22Rv1 (cell line): ENCODE data around the gene ZCCHC17.

Experiments
- H3K27ac ChIP-seq: fragments of 450-650 bp; 2 replicates; pipeline ENCODE4 v1.5.1; 2017
- ZFX ChIP-seq: fragments of 450-650 bp; IDR thresholded peaks from 2 replicates; pipeline ENCODE4 v1.6.1; 2017; ENCODE audit warnings: antibody characterized with exemption, borderline replicate concordance
- TF ChIP-seq, protein P1 (sequence below): fragments of 450-650 bp; IDR thresholded peaks from 2 replicates; pipeline ENCODE4 v1.5.1; 2017; ENCODE audit warnings: mild to moderate bottlenecking

ZCCHC17 gene

DNA sequence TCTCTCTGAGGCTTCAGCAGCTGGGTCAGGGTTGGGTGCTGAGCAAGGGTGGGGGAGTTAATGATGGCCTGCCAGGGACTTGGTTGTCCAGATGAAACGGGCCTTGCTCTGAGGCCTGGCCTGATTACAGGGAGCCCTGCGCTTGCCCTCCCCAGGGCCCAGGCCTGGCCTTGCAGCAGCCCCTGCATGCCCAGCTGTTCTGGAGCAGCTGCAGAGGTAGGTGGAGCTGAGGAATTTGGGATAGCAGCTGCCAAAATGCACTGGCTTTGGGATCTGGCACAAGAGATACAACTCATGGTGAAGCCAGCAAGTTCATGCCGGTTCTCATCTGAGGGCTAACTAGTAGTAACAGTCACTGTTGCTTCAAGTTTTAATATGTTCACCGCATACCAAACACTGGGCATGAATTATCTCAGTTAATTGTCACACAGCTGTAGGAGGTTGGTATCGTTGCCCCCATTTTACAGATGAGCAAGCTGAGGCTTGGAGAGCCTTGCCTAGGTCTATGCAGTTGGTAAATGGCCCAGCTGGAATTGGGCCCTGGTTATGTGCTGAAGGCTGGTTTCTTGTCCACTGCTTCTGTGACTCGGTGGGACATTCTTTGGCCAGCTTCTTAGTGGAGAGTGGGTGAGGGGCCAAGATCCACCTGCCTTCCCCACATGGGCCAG, 108.9 kb downstream of the ZCCHC17 start:
- TF ChIP-seq ZFX, result no peak
- TF ChIP-seq, protein P1, sequence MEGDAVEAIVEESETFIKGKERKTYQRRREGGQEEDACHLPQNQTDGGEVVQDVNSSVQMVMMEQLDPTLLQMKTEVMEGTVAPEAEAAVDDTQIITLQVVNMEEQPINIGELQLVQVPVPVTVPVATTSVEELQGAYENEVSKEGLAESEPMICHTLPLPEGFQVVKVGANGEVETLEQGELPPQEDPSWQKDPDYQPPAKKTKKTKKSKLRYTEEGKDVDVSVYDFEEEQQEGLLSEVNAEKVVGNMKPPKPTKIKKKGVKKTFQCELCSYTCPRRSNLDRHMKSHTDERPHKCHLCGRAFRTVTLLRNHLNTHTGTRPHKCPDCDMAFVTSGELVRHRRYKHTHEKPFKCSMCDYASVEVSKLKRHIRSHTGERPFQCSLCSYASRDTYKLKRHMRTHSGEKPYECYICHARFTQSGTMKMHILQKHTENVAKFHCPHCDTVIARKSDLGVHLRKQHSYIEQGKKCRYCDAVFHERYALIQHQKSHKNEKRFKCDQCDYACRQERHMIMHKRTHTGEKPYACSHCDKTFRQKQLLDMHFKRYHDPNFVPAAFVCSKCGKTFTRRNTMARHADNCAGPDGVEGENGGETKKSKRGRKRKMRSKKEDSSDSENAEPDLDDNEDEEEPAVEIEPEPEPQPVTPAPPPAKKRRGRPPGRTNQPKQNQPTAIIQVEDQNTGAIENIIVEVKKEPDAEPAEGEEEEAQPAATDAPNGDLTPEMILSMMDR, result no peak

DNA sequence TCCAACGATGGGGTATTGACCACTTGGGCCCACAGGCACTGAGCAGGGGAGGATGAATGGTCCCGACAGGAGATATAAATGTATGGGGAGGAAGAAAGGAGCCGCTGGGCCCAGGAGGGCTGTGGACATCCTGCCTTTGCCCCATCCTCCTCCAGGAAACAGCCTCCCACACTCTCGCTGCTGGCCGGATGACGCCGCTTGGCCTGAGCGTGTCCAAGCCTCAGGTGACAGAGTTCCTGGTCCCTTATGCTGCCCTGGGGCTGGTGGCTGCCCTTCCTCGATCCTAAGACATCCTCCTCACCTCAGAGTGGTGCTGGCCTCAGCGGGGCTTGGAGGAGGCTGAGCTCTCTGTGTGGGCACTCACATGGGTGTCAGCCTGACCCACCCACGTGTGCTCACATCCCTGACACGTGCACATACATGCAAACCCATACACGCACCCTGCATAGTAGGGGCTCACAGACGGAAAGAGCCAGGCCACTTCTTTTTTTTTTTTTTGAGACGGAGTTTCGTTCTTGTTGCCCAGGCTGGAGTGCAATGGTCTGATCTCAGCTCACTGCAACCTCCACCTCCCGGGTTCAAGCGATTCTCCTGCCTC, 110.3 kb downstream of the ZCCHC17 start:
- no peak overlapping the region for H3K27ac ChIP-seq
- TF ChIP-seq, protein P1, result no peak
- TF ChIP-seq ZFX, result no peak

More for the DNA sequence above, 108.9 kb downstream of the ZCCHC17 start:
- H3K27ac ChIP-seq, result no peak overlapping the region

DNA sequence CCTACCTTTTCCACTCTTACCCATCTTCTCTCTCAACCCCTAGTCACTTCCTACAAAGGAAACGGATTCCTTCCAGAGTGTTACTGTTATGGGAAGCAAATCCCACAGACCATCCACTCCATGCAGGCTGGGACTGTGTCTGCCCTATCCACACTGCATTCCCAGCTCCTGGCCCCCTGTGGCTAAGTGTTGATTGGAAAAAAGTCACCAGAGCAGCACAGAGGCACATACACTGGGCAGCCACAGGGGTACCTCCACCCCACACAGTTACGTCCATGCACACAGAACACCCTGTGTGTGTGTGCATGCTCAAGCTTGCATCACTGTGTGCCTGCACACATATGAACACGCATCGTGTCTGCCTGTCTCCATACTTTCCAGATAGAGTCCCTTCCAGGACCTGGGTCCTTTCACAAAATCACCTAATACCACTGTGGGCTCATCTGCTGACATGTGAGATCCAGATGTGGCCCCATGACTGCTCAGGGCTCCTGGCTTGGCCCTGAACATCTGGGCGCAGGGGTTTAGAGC, 112.0 kb downstream of the ZCCHC17 start:
- no peak overlapping the region for H3K27ac ChIP-seq
- TF ChIP-seq ZFX, result no peak
- TF ChIP-seq, protein P1, result no peak

DNA sequence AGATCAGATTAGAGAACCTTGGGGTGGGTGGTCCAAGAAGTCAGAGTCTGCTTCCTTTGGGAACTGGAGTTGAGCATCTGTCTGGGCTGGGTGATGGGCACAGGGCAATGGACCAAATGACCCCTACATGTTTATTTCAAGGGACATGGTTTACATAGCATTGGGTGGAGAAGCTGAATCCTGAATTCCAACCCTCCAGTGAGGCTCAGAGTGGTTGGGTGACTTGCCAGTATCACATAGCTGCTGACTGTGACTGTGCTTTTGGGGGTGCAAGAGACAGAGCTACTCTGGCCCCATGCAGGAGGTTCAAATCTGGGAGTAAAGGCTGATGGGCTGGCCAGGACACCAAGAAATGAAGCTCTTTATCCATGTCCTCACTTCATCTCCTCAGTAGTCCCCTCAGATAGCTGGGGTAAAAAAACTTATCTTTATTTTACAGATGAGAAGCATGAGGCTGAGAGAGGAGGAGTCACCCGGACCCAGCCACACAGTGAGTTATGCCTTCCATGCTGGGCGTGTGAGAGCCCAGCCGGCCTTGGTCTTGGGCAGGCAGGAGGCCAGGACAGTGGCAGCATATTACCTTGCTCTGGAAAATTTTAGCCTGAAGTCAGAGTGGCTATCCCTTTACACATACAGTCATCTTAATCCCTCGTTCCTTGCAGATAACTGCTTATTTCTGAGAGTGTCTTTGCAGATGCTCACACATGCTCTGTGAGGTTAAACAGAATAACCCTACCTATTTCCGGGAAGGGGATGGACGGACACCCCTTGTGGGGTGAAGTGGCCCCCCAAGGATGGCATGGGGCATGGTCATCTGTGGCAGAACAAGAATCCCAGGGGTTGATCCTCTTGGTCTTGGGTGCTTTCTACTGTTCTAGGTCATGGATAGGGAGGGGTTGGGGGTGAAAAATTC, 113.4 kb downstream of the ZCCHC17 start:
- TF ChIP-seq, protein P1, result no peak
- no peak for TF ChIP-seq ZFX
- no peak overlapping the region for H3K27ac ChIP-seq

DNA sequence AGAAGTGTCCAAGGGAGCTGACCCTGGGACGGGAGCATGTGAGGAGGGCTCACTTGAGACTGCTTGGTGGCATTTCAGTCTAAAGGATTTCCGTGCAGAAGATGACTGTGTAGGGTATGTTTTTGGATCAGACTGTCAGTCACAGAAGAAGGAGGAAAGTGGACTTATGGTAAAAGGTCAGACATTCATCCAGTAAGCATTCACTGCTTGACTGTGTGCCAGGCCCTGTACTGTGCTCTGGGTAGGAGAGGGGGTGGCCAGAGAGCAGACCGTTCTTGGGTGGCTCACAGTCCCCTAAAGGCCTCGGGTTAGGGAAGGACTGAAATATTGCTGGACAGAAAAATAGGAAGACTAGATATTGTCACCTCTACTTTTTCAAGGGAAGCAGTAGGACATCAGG, 114.0 kb downstream of the ZCCHC17 start:
- TF ChIP-seq, protein P1, result no peak
- TF ChIP-seq ZFX, result no peak
- H3K27ac ChIP-seq, result no peak overlapping the region

DNA sequence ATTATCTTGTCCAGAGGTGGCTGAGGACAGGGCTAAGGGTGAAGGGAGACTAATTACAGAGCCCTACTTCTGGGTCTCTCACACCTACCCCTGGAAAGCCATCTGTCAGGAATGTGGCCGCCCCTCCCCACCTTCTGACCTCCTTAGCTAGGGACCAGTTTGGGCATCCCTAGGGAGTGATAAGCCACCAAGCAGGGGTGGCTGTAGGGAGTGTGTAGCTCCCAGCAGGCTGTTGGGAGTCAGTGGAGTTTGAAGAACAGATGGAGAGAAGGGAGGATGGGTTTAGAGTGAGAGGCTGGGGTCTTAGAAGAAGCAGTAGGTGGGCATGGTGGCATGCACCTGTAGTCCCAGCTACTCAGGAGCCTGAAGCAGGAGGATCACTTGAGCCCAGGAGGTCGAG, 115.4 kb downstream of the ZCCHC17 start:
- no peak for TF ChIP-seq ZFX
- TF ChIP-seq, protein P1, result no peak
- no peak overlapping the region for H3K27ac ChIP-seq
